Gastroesophageal sphincter (tissue), 3 donors: ENCODE data around the gene EPHA4.

Experiments used
- EP300 ChIP-seq: sonication (generic); formaldehyde crosslinking; IDR thresholded peaks from one replicate; pipeline ENCODE4 v1.6.1; 2017; ENCODE audit warnings: antibody characterized with exemption, mild to moderate bottlenecking
- POLR2A ChIP-seq, 2 donors: fragments of 450-650 bp; IDR thresholded peaks; one replicate each; pipeline ENCODE4 v1.6.1; 2017; ENCODE audit warnings: antibody characterized with exemption in 2 of 2, mild to moderate bottlenecking in 2 of 2, moderate library complexity in 1 of 2
- POLR2AphosphoS5 ChIP-seq: sonication (generic); formaldehyde crosslinking; IDR thresholded peaks from one replicate; pipeline ENCODE4 v1.6.1; 2017; ENCODE audit warnings: antibody characterized with exemption
- TF ChIP-seq, protein P1 (sequence below), 4 experiments: fragments of 200-600 bp in 2 of 4; fragments of 450-650 bp in 2 of 4; sonication (generic) in 1 of 4; IDR thresholded peaks; one replicate each; pipeline ENCODE4 v1.5.1; 2017 to 2019; ENCODE audit warnings: antibody characterized with exemption in 4 of 4, mild to moderate bottlenecking in 2 of 4, moderate library complexity in 2 of 4

DNA sequence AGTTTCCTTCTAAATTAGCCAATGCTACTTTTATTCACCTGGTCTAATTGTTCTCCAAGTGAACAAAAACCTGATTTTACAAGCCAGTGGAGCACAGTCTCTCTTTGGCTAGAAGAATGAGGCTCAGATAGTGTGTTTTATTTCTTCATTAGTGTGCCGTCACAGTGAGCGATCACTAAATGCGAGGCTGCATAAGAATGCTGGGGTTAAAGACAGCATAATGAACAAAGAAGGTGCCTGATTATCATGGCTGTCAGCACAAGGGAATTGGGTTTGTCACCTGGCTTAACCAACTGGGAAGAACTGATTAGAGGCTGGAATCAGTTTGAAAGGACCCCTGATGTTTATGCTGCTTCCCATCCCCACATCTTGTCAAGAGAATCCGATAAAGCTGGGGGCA lies 76.4 kb downstream of the EPHA4 start:
- TF ChIP-seq, protein P1, sequence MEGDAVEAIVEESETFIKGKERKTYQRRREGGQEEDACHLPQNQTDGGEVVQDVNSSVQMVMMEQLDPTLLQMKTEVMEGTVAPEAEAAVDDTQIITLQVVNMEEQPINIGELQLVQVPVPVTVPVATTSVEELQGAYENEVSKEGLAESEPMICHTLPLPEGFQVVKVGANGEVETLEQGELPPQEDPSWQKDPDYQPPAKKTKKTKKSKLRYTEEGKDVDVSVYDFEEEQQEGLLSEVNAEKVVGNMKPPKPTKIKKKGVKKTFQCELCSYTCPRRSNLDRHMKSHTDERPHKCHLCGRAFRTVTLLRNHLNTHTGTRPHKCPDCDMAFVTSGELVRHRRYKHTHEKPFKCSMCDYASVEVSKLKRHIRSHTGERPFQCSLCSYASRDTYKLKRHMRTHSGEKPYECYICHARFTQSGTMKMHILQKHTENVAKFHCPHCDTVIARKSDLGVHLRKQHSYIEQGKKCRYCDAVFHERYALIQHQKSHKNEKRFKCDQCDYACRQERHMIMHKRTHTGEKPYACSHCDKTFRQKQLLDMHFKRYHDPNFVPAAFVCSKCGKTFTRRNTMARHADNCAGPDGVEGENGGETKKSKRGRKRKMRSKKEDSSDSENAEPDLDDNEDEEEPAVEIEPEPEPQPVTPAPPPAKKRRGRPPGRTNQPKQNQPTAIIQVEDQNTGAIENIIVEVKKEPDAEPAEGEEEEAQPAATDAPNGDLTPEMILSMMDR (IDR thresholded peaks at IDR 0.05): no peak
- no peak for TF ChIP-seq POLR2A (IDR thresholded peaks at IDR 0.05)
- no peak for TF ChIP-seq POLR2AphosphoS5
- TF ChIP-seq EP300: no peak
